IMR-90 (cell line): ENCODE measurements around the gene SDK1.

Experiments
- CEBPB ChIP-seq: IDR thresholded peaks from 2 replicates; pipeline ENCODE4 v1.6.1; 2012; ENCODE audit warnings: low read depth, low read length, improper control_type of control experiment
- CHD1 ChIP-seq: IDR thresholded peaks from 2 replicates; pipeline ENCODE4 v1.6.1; 2012; ENCODE audit warnings: low read depth, low read length, improper control_type of control experiment
- FOS ChIP-seq: fragments of 150-350 bp; IDR thresholded peaks from 2 replicates; pipeline ENCODE4 v1.6.1; 2016; ENCODE audit warnings: low read depth, low read length
- POLR2A ChIP-seq: IDR thresholded peaks from 2 replicates; pipeline ENCODE4 v1.6.1; 2012; ENCODE audit warnings: mild to moderate bottlenecking, low read depth, low read length
- RFX5 ChIP-seq: IDR thresholded peaks from 2 replicates; pipeline ENCODE4 v1.8.0; 2012; ENCODE audit warnings: low read depth, mild to moderate bottlenecking, low read length, moderate library complexity
- TF ChIP-seq, protein P1 (sequence below): conservative IDR thresholded peaks from 2 replicates; pipeline ENCODE4 v1.5.1; 2012; ENCODE audit warnings: mild to moderate bottlenecking, low read depth, low read length, improper control_type of control experiment
- TF ChIP-seq, protein P2 (sequence below): fragments of 150-350 bp; IDR thresholded peaks from 2 replicates; pipeline ENCODE4 v1.6.1; 2016; ENCODE audit warnings: low read depth, mild to moderate bottlenecking, low read length, moderate library complexity, borderline replicate concordance

DNA sequence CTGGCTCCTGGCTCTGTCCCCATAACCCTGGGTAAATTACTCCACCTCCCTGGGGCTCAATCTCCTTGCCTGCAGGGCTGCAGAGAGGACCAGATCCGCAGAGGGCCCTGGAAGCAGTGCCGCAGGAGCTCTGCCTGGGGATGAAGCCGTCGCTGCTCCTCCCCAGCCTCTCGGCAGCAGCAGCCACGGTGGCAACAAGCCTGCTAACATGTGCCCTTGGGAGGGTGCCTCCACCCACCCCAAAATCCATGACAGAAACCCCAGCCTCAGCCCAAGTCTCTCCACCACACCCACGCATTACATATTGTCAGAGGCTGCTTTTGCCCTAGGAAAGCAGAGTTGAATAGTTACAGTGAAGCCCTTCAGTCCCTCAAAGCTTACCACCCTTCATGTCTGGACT lies 894.6 kb downstream of the SDK1 start:
- TF ChIP-seq, protein P1, sequence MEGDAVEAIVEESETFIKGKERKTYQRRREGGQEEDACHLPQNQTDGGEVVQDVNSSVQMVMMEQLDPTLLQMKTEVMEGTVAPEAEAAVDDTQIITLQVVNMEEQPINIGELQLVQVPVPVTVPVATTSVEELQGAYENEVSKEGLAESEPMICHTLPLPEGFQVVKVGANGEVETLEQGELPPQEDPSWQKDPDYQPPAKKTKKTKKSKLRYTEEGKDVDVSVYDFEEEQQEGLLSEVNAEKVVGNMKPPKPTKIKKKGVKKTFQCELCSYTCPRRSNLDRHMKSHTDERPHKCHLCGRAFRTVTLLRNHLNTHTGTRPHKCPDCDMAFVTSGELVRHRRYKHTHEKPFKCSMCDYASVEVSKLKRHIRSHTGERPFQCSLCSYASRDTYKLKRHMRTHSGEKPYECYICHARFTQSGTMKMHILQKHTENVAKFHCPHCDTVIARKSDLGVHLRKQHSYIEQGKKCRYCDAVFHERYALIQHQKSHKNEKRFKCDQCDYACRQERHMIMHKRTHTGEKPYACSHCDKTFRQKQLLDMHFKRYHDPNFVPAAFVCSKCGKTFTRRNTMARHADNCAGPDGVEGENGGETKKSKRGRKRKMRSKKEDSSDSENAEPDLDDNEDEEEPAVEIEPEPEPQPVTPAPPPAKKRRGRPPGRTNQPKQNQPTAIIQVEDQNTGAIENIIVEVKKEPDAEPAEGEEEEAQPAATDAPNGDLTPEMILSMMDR, result no peak
- TF ChIP-seq POLR2A (no peak), RFX5 (no peak), FOS (no peak), CEBPB (no peak), CHD1 (no peak)
- TF ChIP-seq, protein P2, sequence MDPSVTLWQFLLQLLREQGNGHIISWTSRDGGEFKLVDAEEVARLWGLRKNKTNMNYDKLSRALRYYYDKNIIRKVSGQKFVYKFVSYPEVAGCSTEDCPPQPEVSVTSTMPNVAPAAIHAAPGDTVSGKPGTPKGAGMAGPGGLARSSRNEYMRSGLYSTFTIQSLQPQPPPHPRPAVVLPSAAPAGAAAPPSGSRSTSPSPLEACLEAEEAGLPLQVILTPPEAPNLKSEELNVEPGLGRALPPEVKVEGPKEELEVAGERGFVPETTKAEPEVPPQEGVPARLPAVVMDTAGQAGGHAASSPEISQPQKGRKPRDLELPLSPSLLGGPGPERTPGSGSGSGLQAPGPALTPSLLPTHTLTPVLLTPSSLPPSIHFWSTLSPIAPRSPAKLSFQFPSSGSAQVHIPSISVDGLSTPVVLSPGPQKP, result no peak
